ENCODE results near the gene XPO6. TPM values are rescaled to one million over a fixed set of nuclear protein-coding genes. Genes with fewer than 3 reads are reported as not detected.

Gene XPO6
- total RNA-seq, 1 experiment from 2014 or later: 67.3 TPM

- DNase-seq (ENCODE audit: low read depth): no peak
These were observed 27.8 kb downstream of the XPO6 start for GRCh38 chr16:28183930-28184329.

- DNase-seq (ENCODE audit: low read depth): no peak
These were observed 28.3 kb downstream of the XPO6 start for GRCh38 chr16:28183484-28183883.

GRCh38 chr16:28182801-28183200, 29.0 kb downstream of the XPO6 start:
- no peak for DNase-seq (ENCODE audit: low read depth)

- DNase-seq (ENCODE audit: low read depth): peak; percentile 40
These were observed 29.6 kb downstream of the XPO6 start for GRCh38 chr16:28182183-28182582.

- peak; percentile 94 for DNase-seq (ENCODE audit: low read depth)
These were observed 30.2 kb downstream of the XPO6 start for GRCh38 chr16:28181515-28181914.

- peak; percentile 44 for DNase-seq (ENCODE audit: low read depth)
These were observed 30.9 kb downstream of the XPO6 start for GRCh38 chr16:28180655-28181460.

- no peak for DNase-seq (ENCODE audit: low read depth)
These were observed 32.4 kb downstream of the XPO6 start for GRCh38 chr16:28179354-28179753.

GRCh38 chr16:28175715-28176114, 36.0 kb downstream of the XPO6 start:
- no peak for DNase-seq (ENCODE audit: low read depth)

GRCh38 chr16:28172336-28172735, 39.4 kb downstream of the XPO6 start:
- DNase-seq (ENCODE audit: low read depth): no peak

- no peak for DNase-seq (ENCODE audit: low read depth)
These were observed 39.9 kb downstream of the XPO6 start for GRCh38 chr16:28171816-28172215.

- DNase-seq (ENCODE audit: low read depth): no peak
These were observed 42.7 kb downstream of the XPO6 start for GRCh38 chr16:28168991-28169554.

- no peak for DNase-seq (ENCODE audit: low read depth)
These were observed 44.0 kb downstream of the XPO6 start for GRCh38 chr16:28167730-28168129.

- no peak for DNase-seq (ENCODE audit: low read depth)
These were observed 44.5 kb downstream of the XPO6 start for GRCh38 chr16:28167221-28167620.

- no peak for DNase-seq (ENCODE audit: low read depth)
These were observed 45.2 kb downstream of the XPO6 start for GRCh38 chr16:28166394-28167208.

GRCh38 chr16:28165598-28165997, 46.2 kb downstream of the XPO6 start:
- DNase-seq (ENCODE audit: low read depth): no peak

GRCh38 chr16:28164140-28164539, 47.6 kb downstream of the XPO6 start:
- no peak for DNase-seq (ENCODE audit: low read depth)

GRCh38 chr16:28163699-28164098, 48.1 kb downstream of the XPO6 start:
- no peak for DNase-seq (ENCODE audit: low read depth)

GRCh38 chr16:28162326-28162877, 49.4 kb downstream of the XPO6 start:
- DNase-seq (ENCODE audit: low read depth): no peak

GRCh38 chr16:28161626-28162025, 50.1 kb downstream of the XPO6 start:
- DNase-seq (ENCODE audit: low read depth): no peak

GRCh38 chr16:28158136-28158535, 53.6 kb downstream of the XPO6 start:
- no peak for DNase-seq (ENCODE audit: low read depth)

- no peak for DNase-seq (ENCODE audit: low read depth)
These were observed 55.6 kb downstream of the XPO6 start for GRCh38 chr16:28156056-28156680.

- no peak for DNase-seq (ENCODE audit: low read depth)
These were observed 56.5 kb downstream of the XPO6 start for GRCh38 chr16:28155293-28155692.

All from RPMI7951 (cell line).